ENCODE measurements around the gene ZNF609.
"Not testable (repeated sequence)": the region's sequence is repeated elsewhere in the genome, so short reads cannot be mapped to it uniquely, and the experiment has no call there.

- TF ChIP-seq CTCF (IDR thresholded peaks at IDR 0.05; ENCODE audit: poor library complexity, severe bottlenecking); EZH2 (IDR thresholded peaks at IDR 0.05; ENCODE audit: borderline replicate concordance, insufficient read depth, low read length, poor library complexity, severe bottlenecking); MXI1 (conservative IDR thresholded peaks at IDR 0.05; ENCODE audit: poor library complexity, severe bottlenecking); SMC3 (conservative IDR thresholded peaks at IDR 0.05; ENCODE audit: poor library complexity); POLR2AphosphoS5 (IDR thresholded peaks at IDR 0.05); TAF1 (IDR thresholded peaks at IDR 0.05; ENCODE audit: low read depth); RAD21 (conservative IDR thresholded peaks at IDR 0.05); EP300 (conservative IDR thresholded peaks at IDR 0.05; ENCODE audit: poor library complexity, severe bottlenecking): not testable (repeated sequence)
These were observed 147.0 kb downstream of the ZNF609 start for GRCh38 chr15:64607416-64607815.

Data from neural cell (in vitro differentiated cells).